Measurements from ENCODE around the gene KCNK4.
"Not testable (repeated sequence)": the region's sequence is repeated elsewhere in the genome, so short reads cannot be mapped to it uniquely, and the experiment has no call there.

The KCNK4 gene

DNA sequence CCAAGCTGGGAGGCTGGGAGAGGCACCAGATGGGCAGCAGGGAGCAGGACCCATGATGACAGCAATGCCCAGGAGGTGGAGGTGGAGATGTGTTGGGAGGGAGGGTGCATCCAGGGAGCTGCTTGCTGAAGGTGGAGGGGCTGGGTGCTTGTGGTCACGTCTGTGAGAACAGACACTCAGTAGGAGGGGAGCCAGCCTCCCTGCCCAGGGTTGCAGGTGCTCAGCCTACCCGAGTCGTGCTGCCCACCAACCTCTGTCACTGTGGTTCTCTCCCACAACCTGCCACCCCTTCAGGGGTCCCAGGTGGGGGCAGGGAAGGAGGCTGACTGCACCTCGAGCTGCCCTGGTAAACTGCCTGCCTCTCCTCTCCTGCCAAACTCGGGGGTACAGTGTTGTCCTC is 32.3 kb downstream of the KCNK4 start:
- H3K4me3 ChIP-seq (ENCODE audit: low read length): no peak overlapping the region
- H3K4me1 ChIP-seq (ENCODE audit: control insufficient read depth, low read length): peaks cover 7% of the 10 kb centered on the region
- H3K4me2 ChIP-seq (ENCODE audit: low read length): no peak overlapping the region
- peaks cover 13% of the 10 kb centered on the region for H3K79me2 ChIP-seq (ENCODE audit: control insufficient read depth, low read length)
- H3K27me3 ChIP-seq (ENCODE audit: control insufficient read depth, low read length): no peaks in the 10 kb centered on the region
- peaks cover 7% of the 10 kb centered on the region; the same call in 1 of the 2 replicates for H3F3A ChIP-seq (ENCODE audit: control insufficient read depth, insufficient read depth)
- H3K9me3 ChIP-seq (ENCODE audit: control insufficient read depth, insufficient read depth, low read length): no peaks in the 10 kb centered on the region
- H3K27ac ChIP-seq (ENCODE audit: low read depth, low read length): no peak overlapping the region
- H4K20me1 ChIP-seq (ENCODE audit: control insufficient read depth, insufficient read depth, low read depth, low read length): no peaks in the 10 kb centered on the region
- peaks cover 29% of the 10 kb centered on the region for H3K36me3 ChIP-seq (ENCODE audit: control insufficient read depth, low read length)
- TF ChIP-seq, protein P1, sequence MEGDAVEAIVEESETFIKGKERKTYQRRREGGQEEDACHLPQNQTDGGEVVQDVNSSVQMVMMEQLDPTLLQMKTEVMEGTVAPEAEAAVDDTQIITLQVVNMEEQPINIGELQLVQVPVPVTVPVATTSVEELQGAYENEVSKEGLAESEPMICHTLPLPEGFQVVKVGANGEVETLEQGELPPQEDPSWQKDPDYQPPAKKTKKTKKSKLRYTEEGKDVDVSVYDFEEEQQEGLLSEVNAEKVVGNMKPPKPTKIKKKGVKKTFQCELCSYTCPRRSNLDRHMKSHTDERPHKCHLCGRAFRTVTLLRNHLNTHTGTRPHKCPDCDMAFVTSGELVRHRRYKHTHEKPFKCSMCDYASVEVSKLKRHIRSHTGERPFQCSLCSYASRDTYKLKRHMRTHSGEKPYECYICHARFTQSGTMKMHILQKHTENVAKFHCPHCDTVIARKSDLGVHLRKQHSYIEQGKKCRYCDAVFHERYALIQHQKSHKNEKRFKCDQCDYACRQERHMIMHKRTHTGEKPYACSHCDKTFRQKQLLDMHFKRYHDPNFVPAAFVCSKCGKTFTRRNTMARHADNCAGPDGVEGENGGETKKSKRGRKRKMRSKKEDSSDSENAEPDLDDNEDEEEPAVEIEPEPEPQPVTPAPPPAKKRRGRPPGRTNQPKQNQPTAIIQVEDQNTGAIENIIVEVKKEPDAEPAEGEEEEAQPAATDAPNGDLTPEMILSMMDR (IDR thresholded peaks at IDR 0.05; ENCODE audit: low read depth, low read length, poor library complexity, severe bottlenecking): no peak
- no peak for TF ChIP-seq EZH2phosphoT487 (IDR thresholded peaks at IDR 0.05; ENCODE audit: borderline replicate concordance, low read length)
- H3K9me2 ChIP-seq (replicated peaks; ENCODE audit: control insufficient read depth, low read length): no peaks in the 10 kb centered on the region

DNA sequence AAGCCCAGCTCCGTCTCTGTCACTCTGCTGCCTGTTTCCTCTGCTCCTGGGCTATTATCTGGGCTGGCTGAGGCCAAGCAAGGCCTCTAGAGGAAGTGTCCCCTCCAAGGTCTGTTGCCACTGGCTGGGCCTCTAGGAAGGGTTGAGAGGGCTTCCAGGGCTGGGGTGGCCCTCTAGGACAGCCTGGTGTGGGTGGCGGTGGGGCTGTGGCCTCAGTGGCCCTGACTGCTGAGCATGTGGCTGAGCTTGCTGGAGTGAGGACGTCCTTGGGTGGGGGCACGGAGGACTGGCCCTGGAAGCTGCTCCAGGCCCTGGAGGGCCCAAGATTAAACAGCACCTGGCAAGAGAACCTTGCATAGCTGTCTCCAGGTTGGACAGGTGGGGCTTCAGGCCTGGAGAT is 32.9 kb downstream of the KCNK4 start:
- H3K9me2 ChIP-seq (replicated peaks; ENCODE audit: control insufficient read depth, low read length); H4K20me1 ChIP-seq (ENCODE audit: control insufficient read depth, insufficient read depth, low read depth, low read length); H3K4me1 ChIP-seq (ENCODE audit: control insufficient read depth, low read length); H3K79me2 ChIP-seq (ENCODE audit: control insufficient read depth, low read length); H3F3A ChIP-seq (ENCODE audit: control insufficient read depth, insufficient read depth); H3K9me3 ChIP-seq (ENCODE audit: control insufficient read depth, insufficient read depth, low read length); H3K27ac ChIP-seq (ENCODE audit: low read depth, low read length); H3K27me3 ChIP-seq (ENCODE audit: control insufficient read depth, low read length); H3K4me3 ChIP-seq (ENCODE audit: low read length); H3K4me2 ChIP-seq (ENCODE audit: low read length): not testable (repeated sequence)
- H3K36me3 ChIP-seq (ENCODE audit: control insufficient read depth, low read length): peaks cover 29% of the 10 kb centered on the region

DNA sequence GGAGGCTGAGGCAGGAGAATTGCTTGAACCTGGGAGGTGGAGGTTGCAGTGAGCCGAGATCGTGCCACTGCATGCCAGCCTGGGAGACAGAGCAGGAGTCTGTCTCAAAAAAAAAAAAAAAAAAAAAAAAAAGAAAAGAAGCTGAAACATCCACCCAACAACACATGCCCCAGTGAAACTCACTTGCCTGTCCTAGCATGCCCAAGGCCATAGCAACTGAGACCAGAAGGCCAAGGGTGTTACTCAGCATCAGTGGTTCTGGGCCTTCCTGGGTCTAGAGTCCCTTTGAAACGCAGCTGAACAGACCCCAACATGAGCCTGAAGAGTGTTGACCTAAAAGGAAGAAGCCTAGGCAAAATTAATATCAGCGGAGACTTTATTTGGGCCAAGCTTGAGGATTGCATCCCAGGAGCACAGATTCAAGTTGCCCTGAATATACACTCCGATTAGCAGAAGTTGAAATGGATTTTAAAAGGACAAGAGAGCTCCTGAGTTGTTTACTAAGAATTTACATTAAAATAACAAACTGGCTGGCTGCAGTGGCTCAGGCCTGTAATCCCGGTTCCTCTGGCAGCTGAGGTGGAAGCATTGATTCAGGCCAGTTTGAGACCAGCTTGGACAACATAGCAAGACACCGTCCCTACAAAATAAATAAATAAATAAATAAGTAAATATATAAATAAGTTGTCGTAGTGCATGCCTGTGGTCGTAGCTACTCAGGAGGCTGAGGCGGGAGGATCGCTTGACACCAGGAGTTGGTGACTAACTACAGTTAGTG is 33.8 kb downstream of the KCNK4 start:
- Histone ChIP-seq H4K20me1 (ENCODE audit: control insufficient read depth, insufficient read depth, low read depth, low read length) (no peaks in the 10 kb centered on the region), H3K27me3 (ENCODE audit: control insufficient read depth, low read length) (no peaks in the 10 kb centered on the region), H3F3A (ENCODE audit: control insufficient read depth, insufficient read depth) (peaks cover 7% of the 10 kb centered on the region; the same call in 1 of the 2 replicates), H3K4me3 (ENCODE audit: low read length) (no peak overlapping the region), H3K4me1 (ENCODE audit: control insufficient read depth, low read length) (no peaks in the 10 kb centered on the region), H3K4me2 (ENCODE audit: low read length) (no peak overlapping the region), H3K9me3 (ENCODE audit: control insufficient read depth, insufficient read depth, low read length) (no peaks in the 10 kb centered on the region), H3K79me2 (ENCODE audit: control insufficient read depth, low read length) (no peaks in the 10 kb centered on the region), H3K27ac (ENCODE audit: low read depth, low read length) (no peak overlapping the region), H3K9me2 (replicated peaks; ENCODE audit: control insufficient read depth, low read length) (no peaks in the 10 kb centered on the region), H3K36me3 (ENCODE audit: control insufficient read depth, low read length) (peaks cover 25% of the 10 kb centered on the region; the same call in 1 of the 2 replicates)
- TF ChIP-seq EZH2phosphoT487 (IDR thresholded peaks at IDR 0.05; ENCODE audit: borderline replicate concordance, low read length): no peak
- TF ChIP-seq, protein P1 (IDR thresholded peaks at IDR 0.05; ENCODE audit: low read depth, low read length, poor library complexity, severe bottlenecking): no peak

DNA sequence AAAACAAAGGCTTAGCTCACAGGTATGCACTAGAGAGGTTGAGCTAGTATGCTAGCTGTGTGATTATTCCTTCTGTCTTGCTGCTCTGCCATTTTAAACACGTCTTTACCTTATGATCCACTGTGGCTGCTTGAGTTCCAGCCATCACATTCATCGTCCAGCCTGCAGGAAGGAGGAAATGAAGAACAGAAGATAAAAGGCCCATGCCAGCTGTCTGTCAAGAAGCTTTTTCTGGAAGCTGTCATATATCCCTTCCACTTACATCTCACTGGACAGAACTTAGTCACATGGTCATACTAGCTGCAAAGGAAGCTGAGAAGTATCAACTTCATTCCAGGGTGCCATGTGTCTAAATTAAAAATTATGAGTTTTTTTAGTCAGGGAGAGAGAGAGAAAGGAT is 36.3 kb downstream of the KCNK4 start:
- H4K20me1 ChIP-seq (ENCODE audit: control insufficient read depth, insufficient read depth, low read depth, low read length): no peaks in the 10 kb centered on the region
- H3K4me3 ChIP-seq (ENCODE audit: low read length): no peak overlapping the region
- H3K27ac ChIP-seq (ENCODE audit: low read depth, low read length): no peak overlapping the region
- TF ChIP-seq EZH2phosphoT487 (IDR thresholded peaks at IDR 0.05; ENCODE audit: borderline replicate concordance, low read length): no peak
- TF ChIP-seq, protein P1 (IDR thresholded peaks at IDR 0.05; ENCODE audit: low read depth, low read length, poor library complexity, severe bottlenecking): no peak
- peaks cover 7% of the 10 kb centered on the region; the same call in 1 of the 2 replicates for H3K36me3 ChIP-seq (ENCODE audit: control insufficient read depth, low read length)
- H3K79me2 ChIP-seq (ENCODE audit: control insufficient read depth, low read length): no peaks in the 10 kb centered on the region
- peaks cover 12% of the 10 kb centered on the region for H3K4me1 ChIP-seq (ENCODE audit: control insufficient read depth, low read length)
- no peaks in the 10 kb centered on the region for H3K27me3 ChIP-seq (ENCODE audit: control insufficient read depth, low read length)
- no peak overlapping the region for H3K4me2 ChIP-seq (ENCODE audit: low read length)
- H3K9me2 ChIP-seq (replicated peaks; ENCODE audit: control insufficient read depth, low read length): no peaks in the 10 kb centered on the region
- peaks cover 7% of the 10 kb centered on the region; the same call in 1 of the 2 replicates for H3F3A ChIP-seq (ENCODE audit: control insufficient read depth, insufficient read depth)
- H3K9me3 ChIP-seq (ENCODE audit: control insufficient read depth, insufficient read depth, low read length): no peaks in the 10 kb centered on the region
